HG03159 (cell line): Measurements from ENCODE around the gene PEX5.

Experiments
- ATAC-seq: cut with Tn5 transposase; IDR thresholded peaks from one replicate; pipeline ENCODE4 v1.9.1; 2021; ENCODE audit warnings: mild to moderate bottlenecking, moderate library complexity; ENCODE audit not compliant: unreplicated experiment

The PEX5 gene

DNA sequence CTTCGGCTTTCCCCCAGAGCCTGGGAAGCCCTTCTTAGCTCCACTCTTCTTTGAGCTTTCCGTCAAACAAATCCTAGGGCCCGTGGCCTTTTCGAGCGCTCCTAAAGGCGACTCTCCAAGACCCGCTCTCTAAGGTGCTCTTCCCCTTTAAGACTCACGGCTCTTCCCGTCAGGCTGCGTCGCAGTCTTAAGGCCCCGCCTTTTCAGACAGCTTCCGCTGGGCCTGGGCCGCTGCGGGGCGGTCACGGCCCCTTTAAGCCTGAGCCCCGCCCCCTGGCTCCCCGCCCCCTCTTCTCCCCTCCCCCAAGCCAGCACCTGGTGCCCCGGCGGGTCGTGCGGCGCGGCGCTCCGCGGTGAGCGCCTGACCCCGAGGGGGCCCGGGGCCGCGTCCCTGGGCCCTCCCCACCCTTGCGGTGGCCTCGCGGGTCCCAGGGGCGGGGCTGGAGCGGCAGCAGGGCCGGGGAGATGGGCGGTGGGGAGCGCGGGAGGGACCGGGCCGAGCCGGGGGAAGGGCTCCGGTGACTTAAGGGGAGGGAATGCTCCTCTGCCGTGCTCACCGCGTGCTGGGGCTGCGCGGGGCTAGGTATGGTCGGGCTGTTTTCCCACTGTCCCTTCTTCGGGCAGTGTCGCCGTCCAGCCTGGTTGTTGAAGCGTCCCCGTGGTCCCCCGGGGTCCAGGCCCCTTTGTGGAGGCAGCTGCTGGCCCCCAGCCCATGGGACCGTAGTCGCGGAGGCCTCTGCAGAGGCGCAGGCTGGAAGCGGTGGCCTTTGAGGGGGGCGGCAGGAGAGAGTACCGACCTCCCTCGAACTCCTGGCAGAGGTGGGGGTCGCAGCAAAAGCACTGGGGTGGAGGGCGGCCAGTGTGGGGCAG lies at the start of gene PEX5:
PEX5 (plus strand) TSS at position 289 of the 870 bp plus-strand sequence. CDS start 692 bp downstream, outside the sequence.
- peak; percentile 93 for ATAC-seq

DNA sequence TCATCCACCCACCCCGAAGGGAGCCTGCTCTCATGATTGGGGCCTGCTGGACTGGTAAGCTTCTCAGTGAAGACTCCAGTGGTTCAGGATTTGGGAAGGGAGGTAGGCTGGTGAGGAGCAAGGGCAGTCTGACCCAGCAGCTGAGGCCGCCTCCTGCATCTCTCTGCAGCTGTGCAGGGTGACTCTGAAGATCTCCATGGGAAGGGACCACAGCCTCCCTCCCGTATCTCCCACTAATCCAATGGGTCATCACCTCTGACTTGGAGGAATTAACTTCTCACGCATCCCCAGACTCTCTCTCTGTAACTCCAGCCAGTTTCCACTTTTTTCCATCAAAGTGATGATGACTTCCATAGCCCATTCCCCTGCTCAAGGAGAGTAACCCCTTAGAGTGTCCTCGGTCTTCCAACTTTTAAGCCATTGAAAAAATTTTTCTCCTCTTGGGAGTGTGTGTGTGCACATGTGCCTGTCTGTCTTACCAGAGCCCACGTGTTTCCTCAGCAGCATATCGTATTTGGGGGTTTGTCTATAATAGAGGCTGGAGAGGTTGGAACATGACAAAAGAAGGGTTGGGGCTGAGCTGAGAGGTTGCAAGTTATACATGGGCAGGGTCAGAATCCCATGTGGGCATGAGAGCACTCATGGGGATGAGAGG lies 48.0 kb upstream of the PEX5 start:
- no peak for ATAC-seq

DNA sequence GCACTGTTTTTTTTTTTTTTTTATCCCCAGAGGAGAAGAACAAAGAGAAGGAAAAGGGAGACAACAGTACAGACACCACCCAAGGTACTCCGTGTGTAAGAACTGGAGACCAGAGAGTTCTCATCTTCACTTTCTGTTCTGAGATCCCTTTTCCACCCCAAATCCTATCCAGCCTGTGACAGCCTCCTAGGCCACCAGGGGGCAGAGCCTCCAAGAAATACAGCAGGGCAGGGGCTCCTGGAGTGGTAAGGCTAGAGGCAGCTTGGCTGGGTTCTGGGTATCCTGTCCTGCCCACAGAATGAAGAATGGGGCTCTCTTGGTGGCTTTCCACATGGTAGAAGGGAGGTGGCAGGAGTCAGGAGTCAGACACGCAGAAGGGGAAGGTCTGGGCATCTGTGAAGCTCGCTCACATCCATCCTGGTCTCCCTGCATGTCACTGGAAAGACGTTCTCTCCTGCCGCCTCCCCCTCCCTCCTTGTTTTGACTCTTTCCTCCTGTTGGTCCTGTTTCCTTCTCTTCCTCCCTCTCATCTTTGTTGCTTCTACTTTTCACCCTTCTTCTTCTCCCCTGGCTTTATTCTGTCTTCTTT lies 47.3 kb upstream of the PEX5 start:
- ATAC-seq, result no peak

- ATAC-seq, result no peak
Measured at GRCh38 chr12:7142809-7143465, 46.5 kb upstream of the PEX5 start.

GRCh38 chr12:7143564-7143963 lies 45.9 kb upstream of the PEX5 start:
- no peak for ATAC-seq

- ATAC-seq, result no peak
Measured at GRCh38 chr12:7144414-7145120, 44.9 kb upstream of the PEX5 start.

DNA sequence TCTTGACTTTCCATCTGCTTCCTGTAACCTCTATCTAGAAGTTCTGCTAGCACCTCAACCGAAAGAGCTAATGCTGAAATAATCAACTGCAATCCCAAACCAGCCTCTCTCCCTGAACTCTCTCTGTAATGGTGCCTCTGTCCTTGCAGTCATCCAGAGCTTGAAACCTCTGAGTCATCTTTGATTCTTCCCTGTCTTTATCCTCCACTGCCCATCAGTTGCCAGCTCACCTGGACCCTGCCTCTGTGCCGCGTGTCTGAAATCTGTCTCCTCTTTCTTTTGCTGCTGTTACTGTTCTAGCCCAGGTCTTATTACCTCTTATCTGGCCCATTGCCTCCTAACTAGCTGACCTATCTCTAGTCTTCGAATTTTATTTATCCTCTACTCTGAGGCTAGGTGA lies 43.8 kb upstream of the PEX5 start:
- ATAC-seq, result no peak

- ATAC-seq, result no peak
Measured at GRCh38 chr12:7146228-7146627, 43.3 kb upstream of the PEX5 start.

DNA sequence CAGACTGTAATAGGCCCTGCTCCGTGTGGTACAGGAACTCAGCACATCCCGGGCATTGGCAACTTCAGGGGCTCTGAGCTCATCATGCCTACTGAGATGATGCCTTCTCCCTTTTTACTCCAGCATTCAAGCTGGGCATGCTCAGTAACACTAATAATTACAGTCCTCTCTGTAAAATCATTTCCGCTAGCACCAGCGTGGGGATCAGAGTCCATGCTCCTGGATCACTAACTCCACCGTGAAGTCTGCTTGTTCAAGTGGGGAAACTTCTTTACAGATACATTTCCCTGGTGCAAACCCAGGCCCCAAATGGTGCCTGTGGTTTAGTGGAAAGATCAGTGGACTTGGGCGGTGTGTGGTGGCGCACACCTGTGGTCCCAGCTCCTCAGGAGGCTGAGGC lies 42.6 kb upstream of the PEX5 start:
- ATAC-seq, result no peak

DNA sequence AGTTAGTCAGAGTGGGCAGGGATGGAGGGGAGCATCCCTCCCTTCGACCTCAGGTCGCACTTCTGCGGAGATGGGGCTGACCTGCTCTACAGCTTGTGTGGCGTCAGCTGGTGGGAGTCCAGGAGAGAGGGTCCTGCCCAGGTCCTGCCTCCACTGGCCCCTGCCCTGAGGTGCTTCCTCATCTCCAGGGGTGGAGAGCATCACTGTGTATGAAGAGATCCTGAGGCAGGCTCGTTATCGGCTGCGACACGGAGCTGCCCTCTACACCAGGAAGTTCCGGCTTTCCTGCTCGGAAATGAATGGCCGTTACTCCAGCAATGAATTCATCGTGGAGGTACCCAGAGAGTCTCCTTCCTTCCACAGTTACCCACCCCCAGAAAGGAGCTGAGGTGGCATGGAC lies 39.1 kb upstream of the PEX5 start:
- no peak for ATAC-seq

DNA sequence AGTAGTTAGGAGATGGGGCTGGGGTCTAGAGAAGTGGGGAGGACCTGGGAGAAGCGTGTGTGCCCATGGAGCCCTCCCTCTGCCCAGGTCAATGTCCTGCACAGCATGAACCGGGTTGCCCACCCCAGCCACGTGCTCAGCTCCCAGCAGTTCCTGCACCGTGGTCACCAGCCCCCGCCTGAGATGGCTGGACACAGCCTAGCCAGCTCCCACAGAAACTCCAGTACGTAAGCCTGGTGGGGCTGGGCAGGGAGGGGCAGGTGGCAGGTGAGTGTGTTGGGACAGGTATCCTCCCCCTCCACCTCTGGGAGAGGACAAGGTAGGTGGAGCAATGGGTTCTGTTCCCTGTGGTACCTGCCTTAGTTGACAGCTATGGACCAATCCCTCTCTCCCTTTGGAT lies 38.6 kb upstream of the PEX5 start:
- ATAC-seq, result no peak

DNA sequence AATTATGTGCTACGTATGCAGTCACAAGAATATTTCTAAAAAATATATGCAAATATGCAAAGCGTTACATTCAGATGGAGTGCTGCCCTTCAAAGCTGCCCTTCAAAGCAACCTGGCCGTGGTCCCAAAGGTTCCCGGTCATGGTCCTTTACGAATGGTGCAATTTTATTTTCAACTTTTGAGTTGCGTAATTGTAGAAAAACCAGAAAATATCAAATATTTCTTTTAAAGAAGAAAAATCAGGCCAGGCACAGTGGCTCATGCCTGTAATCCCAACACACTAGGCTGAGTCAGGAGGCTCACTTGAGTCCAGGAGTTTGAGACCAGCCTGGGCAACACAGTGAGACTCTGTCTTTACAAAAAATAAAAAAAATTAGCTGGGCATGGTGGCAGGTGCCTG lies 38.0 kb upstream of the PEX5 start:
- ATAC-seq, result no peak

DNA sequence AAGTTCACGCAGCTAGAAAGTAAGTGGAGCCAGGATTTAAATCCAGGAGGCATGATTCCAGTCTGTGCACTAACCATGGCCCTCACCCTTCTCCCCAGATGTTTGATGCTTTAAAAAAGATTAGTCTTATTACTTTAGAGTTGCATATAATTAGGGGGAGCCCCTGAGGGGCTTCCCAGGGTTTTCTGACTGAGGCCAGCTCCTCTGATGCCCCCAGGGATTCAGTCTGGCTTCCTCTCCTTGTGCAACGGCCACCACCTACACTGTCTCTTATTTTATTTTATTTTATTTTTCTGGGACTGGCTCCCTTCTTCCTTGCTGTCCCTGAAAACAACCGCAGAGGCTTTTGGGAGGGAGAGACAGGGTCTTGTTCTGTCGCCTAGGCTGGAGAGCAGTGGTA lies 36.7 kb upstream of the PEX5 start:
- no peak for ATAC-seq

DNA sequence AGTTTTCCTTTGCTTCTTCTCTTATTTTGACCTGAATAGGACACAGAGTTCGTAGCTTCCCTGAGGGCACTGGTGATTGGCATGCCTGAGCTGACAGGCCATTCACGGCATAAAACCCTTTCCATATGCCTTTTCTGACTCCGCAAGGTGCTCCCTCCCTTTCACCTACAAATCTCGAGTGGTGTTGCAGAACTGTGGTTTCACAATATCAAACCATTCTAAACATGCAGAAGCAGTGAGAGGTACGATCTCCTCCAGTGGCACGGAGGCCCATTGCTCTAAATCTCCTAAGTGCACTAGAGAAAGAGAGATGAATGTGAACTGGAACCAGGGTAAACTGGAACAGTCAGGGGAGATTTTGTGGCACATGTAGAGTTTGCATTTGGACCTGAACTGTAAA lies 35.4 kb upstream of the PEX5 start:
- no peak for ATAC-seq

GRCh38 chr12:7154901-7155470 lies 34.5 kb upstream of the PEX5 start:
- ATAC-seq, result no peak

- no peak for ATAC-seq
Measured at GRCh38 chr12:7155471-7156034, 33.9 kb upstream of the PEX5 start.

- no peak for ATAC-seq
Measured at GRCh38 chr12:7156259-7157197, 33.0 kb upstream of the PEX5 start.

GRCh38 chr12:7157391-7157790 lies 32.1 kb upstream of the PEX5 start:
- no peak for ATAC-seq
